A549 (cell line): ENCODE measurements around the gene DBNDD1. TPM values are rescaled to one million over a fixed set of nuclear protein-coding genes. Genes with fewer than 3 reads are reported as not detected.

Source experiments
- ATAC-seq, 2 experiments: fragments of 200-7000 bp in 1 of 2; fragments of >200 bp in 1 of 2; cut with Nextera tagmentation in 1 of 2; cut with Tn5 transposase in 1 of 2; 3 replicates each; pipeline versions ENCODE4 v1.8.0 to v1.9.1; 2018 to 2020; ENCODE audit warnings: mild to moderate bottlenecking in 1 of 2, moderate library complexity in 1 of 2
- CTCF ChIA-PET: fragments of 300-600 bp; sonication (Branson Sonifier 250); formaldehyde crosslinking; extraction: SDS; loops from one replicate; lab custom pipeline; 2021; ENCODE audit warnings: antibody characterized with exemption, inconsistent platforms; lab: Yijun Ruan, JAX
- POLR2A ChIA-PET: fragments of 350-600 bp; formaldehyde crosslinking; extraction: SDS; loops from one replicate; lab custom pipeline; 2021; ENCODE audit warnings: antibody characterized with exemption, inconsistent platforms; lab: Yijun Ruan, JAX
- DNase-seq, 2 experiments: peaks; one replicate each; pipeline versions ENCODE4 v3.0.0 to v3.0.0-alpha.2; 2011 to 2016; ENCODE audit warnings: low read depth in 1 of 2, low spot score in 1 of 2
- FAIRE-seq: peaks from 2 replicates; lab custom pipeline; 2011; peaks lifted over from hg19 to GRCh38; lab: Jason Lieb, UNC
- H3K27ac ChIP-seq, 2 experiments: fragments of >200 bp; sonication (Bioruptor Twin); formaldehyde crosslinking; 3 replicates each; pipeline ENCODE4 v1.5.1; 2016 to 2017
- H3K4me1 ChIP-seq: fragments of >200 bp; sonication (Bioruptor Twin); formaldehyde crosslinking; 3 replicates; pipeline ENCODE4 v1.6.1; 2016
- H3K4me2 ChIP-seq: fragments of >200 bp; sonication (Bioruptor Twin); formaldehyde crosslinking; 3 replicates; pipeline ENCODE4 v1.6.1; 2016
- H3K4me3 ChIP-seq: fragments of >200 bp; sonication (Bioruptor Twin); formaldehyde crosslinking; 3 replicates; pipeline ENCODE4 v1.5.1; 2016
- H3K9me3 ChIP-seq: fragments of >200 bp; sonication (Bioruptor Twin); formaldehyde crosslinking; 3 replicates; pipeline ENCODE4 v1.6.1; 2016
- ATOH8 ChIP-seq: fragments of 250-450 bp; sonication (Bioruptor Pico); IDR thresholded peaks from 2 replicates; pipeline ENCODE4 v1.5.0; 2020; ENCODE audit warnings: low read depth, mild to moderate bottlenecking, moderate library complexity
- BHLHE40 ChIP-seq: IDR thresholded peaks from 2 replicates; pipeline ENCODE4 v1.6.1; 2012; ENCODE audit warnings: low read depth, low read length, inconsistent platforms
- CBX2 ChIP-seq: fragments of 200-600 bp; sonication (generic); IDR thresholded peaks from 2 replicates; pipeline ENCODE4 v1.6.1; 2016; ENCODE audit warnings: low read depth, mild to moderate bottlenecking, borderline replicate concordance
- CEBPB ChIP-seq, 2 experiments: fragments of >200 bp in 1 of 2; sonication (Bioruptor Twin) in 1 of 2; formaldehyde crosslinking in 1 of 2; IDR thresholded peaks; 2 replicates each; pipeline ENCODE4 v1.6.1; 2012 to 2016
- CTCF ChIP-seq: fragments of >200 bp; sonication (Bioruptor Twin); formaldehyde crosslinking; IDR thresholded peaks from 3 replicates; pipeline ENCODE4 v1.5.1; 2016
- EHF ChIP-seq: fragments of 250-450 bp; sonication (Bioruptor Pico); IDR thresholded peaks from 2 replicates; pipeline ENCODE4 v1.5.0; 2020; ENCODE audit warnings: mild to moderate bottlenecking
- EHMT2 ChIP-seq: fragments of 200-600 bp; sonication (generic); IDR thresholded peaks from 2 replicates; pipeline ENCODE4 v1.6.1; 2016; ENCODE audit warnings: antibody characterized with exemption, low read depth, mild to moderate bottlenecking, moderate library complexity
- EP300 ChIP-seq, 2 experiments: fragments of >200 bp; sonication (Bioruptor Twin); formaldehyde crosslinking; IDR thresholded peaks; 2 replicates in 1 of 2; 3 replicates in 1 of 2; pipeline ENCODE4 v1.6.1; 2016 to 2017
- ESRRA ChIP-seq: fragments of 150-350 bp; IDR thresholded peaks from 2 replicates; pipeline ENCODE4 v1.6.1; 2014; ENCODE audit warnings: mild to moderate bottlenecking, low read length, borderline replicate concordance
- FOSL2 ChIP-seq, 2 experiments: fragments of 450-650 bp in 1 of 2; fragments of >200 bp in 1 of 2; sonication (Bioruptor Twin) in 1 of 2; formaldehyde crosslinking; IDR thresholded peaks; 2 replicates each; pipeline versions ENCODE4 v1.5.0 to v1.6.1; 2016 to 2020; ENCODE audit warnings: mild to moderate bottlenecking in 1 of 2, moderate library complexity in 1 of 2
- FOXS1 ChIP-seq: fragments of 250-450 bp; sonication (Bioruptor Pico); IDR thresholded peaks from 2 replicates; pipeline ENCODE4 v1.5.0; 2020; ENCODE audit warnings: mild to moderate bottlenecking, moderate library complexity
- GATA3 ChIP-seq: IDR thresholded peaks from 2 replicates; pipeline ENCODE4 v1.6.1; 2012; ENCODE audit warnings: borderline replicate concordance
- HES2 ChIP-seq: fragments of >200 bp; sonication (Bioruptor Twin); formaldehyde crosslinking; IDR thresholded peaks from 2 replicates; pipeline ENCODE4 v1.6.1; 2016
- HEYL ChIP-seq: fragments of 250-450 bp; sonication (Bioruptor Pico); IDR thresholded peaks from 2 replicates; pipeline ENCODE4 v1.8.0; 2021; ENCODE audit warnings: mild to moderate bottlenecking, moderate library complexity
- HMGXB4 ChIP-seq: fragments of 250-450 bp; sonication (Bioruptor Pico); IDR thresholded peaks from 2 replicates; pipeline ENCODE4 v1.5.0; 2021; ENCODE audit warnings: mild to moderate bottlenecking, moderate library complexity, borderline replicate concordance
- HOXB13 ChIP-seq: fragments of 250-450 bp; sonication (Bioruptor Pico); IDR thresholded peaks from 2 replicates; pipeline ENCODE4 v1.5.0; 2020; ENCODE audit warnings: low read depth, mild to moderate bottlenecking, moderate library complexity
- HOXB5 ChIP-seq: fragments of 250-450 bp; sonication (Bioruptor Pico); IDR thresholded peaks from 2 replicates; pipeline ENCODE4 v1.5.0; 2020; ENCODE audit warnings: mild to moderate bottlenecking, moderate library complexity
- KDM1A ChIP-seq: fragments of 200-600 bp; sonication (generic); IDR thresholded peaks from 2 replicates; pipeline ENCODE4 v1.6.1; 2016; ENCODE audit warnings: low read depth, mild to moderate bottlenecking
- MYC ChIP-seq: IDR thresholded peaks from 2 replicates; pipeline ENCODE4 v1.6.1; 2012; ENCODE audit warnings: mild to moderate bottlenecking, inconsistent platforms, low read length, improper control_type of control experiment, borderline replicate concordance
- NPAS2 ChIP-seq: fragments of 250-450 bp; sonication (Bioruptor Pico); IDR thresholded peaks from 2 replicates; pipeline ENCODE4 v1.8.0; 2022; ENCODE audit warnings: mild to moderate bottlenecking, moderate library complexity, borderline replicate concordance
- PBX3 ChIP-seq: IDR thresholded peaks from 2 replicates; pipeline ENCODE4 v1.6.1; 2012
- PHF8 ChIP-seq: fragments of 200-600 bp; sonication (generic); IDR thresholded peaks from 2 replicates; pipeline ENCODE4 v1.6.1; 2016; ENCODE audit warnings: low read depth, mild to moderate bottlenecking, antibody characterized with exemption, moderate library complexity, borderline replicate concordance
- POLR2A ChIP-seq: IDR thresholded peaks from 2 replicates; pipeline ENCODE4 v1.6.1; 2012; ENCODE audit warnings: mild to moderate bottlenecking, low read length
- RFX5 ChIP-seq: fragments of 450-650 bp; IDR thresholded peaks from 2 replicates; pipeline ENCODE4 v1.7.1; 2014; ENCODE audit warnings: antibody characterized with exemption, mild to moderate bottlenecking, moderate library complexity
- RNF2 ChIP-seq: fragments of 200-600 bp; sonication (generic); IDR thresholded peaks from 2 replicates; pipeline ENCODE4 v1.6.1; 2016; ENCODE audit warnings: low read depth, mild to moderate bottlenecking, antibody characterized with exemption, moderate library complexity, borderline replicate concordance
- SMC3 ChIP-seq: fragments of >200 bp; sonication (Bioruptor Twin); formaldehyde crosslinking; IDR thresholded peaks from 3 replicates; pipeline ENCODE4 v1.6.1; 2018; ENCODE audit warnings: inconsistent platforms
- USF2 ChIP-seq: fragments of 450-650 bp; IDR thresholded peaks from 2 replicates; pipeline ENCODE4 v1.6.1; 2014; ENCODE audit warnings: antibody characterized with exemption
- ZC3H11A ChIP-seq: fragments of 450-650 bp; IDR thresholded peaks from 2 replicates; pipeline ENCODE4 v1.6.1; 2014; ENCODE audit warnings: antibody characterized with exemption, mild to moderate bottlenecking
- WGBS: methylation state at CpG from one replicate; pipeline ENCODE4 v1.1.6; 2017; ENCODE audit errors: missing lambda C conversion rate; 5-methylcytosine and 5-hydroxymethylcytosine counted together
- polyA plus RNA-seq, 4 experiments: library from polyadenylated mRNA; depleted of rRNA in 3 of 4; stranded (reverse); fragments of >200 nt; fragmentation: RNase III in 1 of 4; extraction: RNeasy Plus Mini Kit Qiagen cat#74134 plus additional on column Dnase treatment in 1 of 4; gene quantifications; 2 replicates in 3 of 4; 3 replicates in 1 of 4; pipeline ENCODE4 v1.2.3, GENCODE V29; 2011 to 2017

The DBNDD1 gene
- polyA plus RNA-seq, 2 of the 4 experiments (the other 2 are of a cell fraction) = 23.0 to 43.8 TPM

GRCh38 chr16:89956505-89957215 lies 62.6 kb downstream of the DBNDD1 start:
- CTCF ChIA-PET = interaction anchor here (1.3 to 2.1 kb wide), 2 partner anchors 10 to 96 kb away, joined by 3 to 7 read pairs; no protein-coding TSS in a partner anchor
- DNase-seq (no peak), ATAC-seq (no peak), FAIRE-seq (no peak)
- POLR2A ChIA-PET = no interaction called here
- H3K27ac ChIP-seq = no peak overlapping the region
- no peak overlapping the region for H3K4me3 ChIP-seq
- TF ChIP-seq SMC3 (no peak), HOXB13 (no peak), USF2 (no peak), CBX2 (no peak), BHLHE40 (no peak), HMGXB4 (CRISPR knock-in tag) (no peak), CEBPB (IDR thresholded peaks at IDR 0.05) (no peak), EHMT2 (no peak), HES2 (no peak), RFX5 (no peak), PBX3 (no peak), GATA3 (no peak), ATOH8 (CRISPR knock-in tag) (no peak), ESRRA (no peak), MYC (no peak), RNF2 (no peak)
- H3K9me3 ChIP-seq = no peaks in the 10 kb centered on the region
- WGBS = 92% methylated on average over 11 of the region's 15 CpGs
- no peaks in the 10 kb centered on the region for H3K4me1 ChIP-seq
- H3K4me2 ChIP-seq = no peak overlapping the region

- no peak for ATAC-seq
- FAIRE-seq = no peak
Observed at GRCh38 chr16:89955001-89955685, 64.1 kb downstream of the DBNDD1 start.

More at GRCh38 chr16:89955001-89955685, 64.1 kb downstream of the DBNDD1 start:
- ChIA-PET CTCF (interaction anchor here (1.7 kb wide), 1 partner anchor 17 kb away, joined by 4 read pairs; no protein-coding TSS in a partner anchor), POLR2A (no interaction called here)
- Histone ChIP-seq H3K4me3 (no peak overlapping the region), H3K4me1 (no peaks in the 10 kb centered on the region), H3K4me2 (no peak overlapping the region), H3K27ac (no peak overlapping the region), H3K9me3 (no peaks in the 10 kb centered on the region)
- TF ChIP-seq KDM1A (no peak), POLR2A (no peak), NPAS2 (CRISPR knock-in tag) (no peak), PHF8 (no peak), RNF2 (no peak), ZC3H11A (no peak), EHF (CRISPR knock-in tag) (no peak), CBX2 (no peak), FOXS1 (CRISPR knock-in tag) (no peak), FOSL2 (IDR thresholded peaks at IDR 0.05) (no peak), FOSL2 (CRISPR knock-in tag; IDR thresholded peaks at IDR 0.05) (no peak), HEYL (CRISPR knock-in tag) (no peak), HOXB5 (no peak), EHMT2 (no peak), CTCF (no peak), EP300 (IDR thresholded peaks at IDR 0.05) (no peak), HOXB13 (no peak)
- DNase-seq = no peak
- 96% methylated on average over 15 of the region's 15 CpGs for WGBS
